K562 treated with DMSO at 1 percent for 48 hours (cell line): ENCODE measurements around the gene DIRAS1. TPM values are rescaled to one million over a fixed set of nuclear protein-coding genes. Genes with fewer than 3 reads are reported as not detected.

Source experiments
- total RNA-seq: library from RNA; unstranded; fragments of 300-600 nt; gene quantifications from 2 replicates; pipeline ENCODE4 v1.2.3, GENCODE V29; 2022; ENCODE audit warnings: low replicate concordance; ENCODE audit errors: extremely low read depth

DIRAS1 gene, protein sequence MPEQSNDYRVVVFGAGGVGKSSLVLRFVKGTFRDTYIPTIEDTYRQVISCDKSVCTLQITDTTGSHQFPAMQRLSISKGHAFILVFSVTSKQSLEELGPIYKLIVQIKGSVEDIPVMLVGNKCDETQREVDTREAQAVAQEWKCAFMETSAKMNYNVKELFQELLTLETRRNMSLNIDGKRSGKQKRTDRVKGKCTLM
- not detected in 2 replicates for total RNA-seq

GRCh38 chr19:2720777-2721569, at the start of gene DIRAS1:
Gene DIRAS1 (minus strand): TSS chr19:2721372. CDS start chr19:2717806, 3,566 bp downstream.

DNA sequence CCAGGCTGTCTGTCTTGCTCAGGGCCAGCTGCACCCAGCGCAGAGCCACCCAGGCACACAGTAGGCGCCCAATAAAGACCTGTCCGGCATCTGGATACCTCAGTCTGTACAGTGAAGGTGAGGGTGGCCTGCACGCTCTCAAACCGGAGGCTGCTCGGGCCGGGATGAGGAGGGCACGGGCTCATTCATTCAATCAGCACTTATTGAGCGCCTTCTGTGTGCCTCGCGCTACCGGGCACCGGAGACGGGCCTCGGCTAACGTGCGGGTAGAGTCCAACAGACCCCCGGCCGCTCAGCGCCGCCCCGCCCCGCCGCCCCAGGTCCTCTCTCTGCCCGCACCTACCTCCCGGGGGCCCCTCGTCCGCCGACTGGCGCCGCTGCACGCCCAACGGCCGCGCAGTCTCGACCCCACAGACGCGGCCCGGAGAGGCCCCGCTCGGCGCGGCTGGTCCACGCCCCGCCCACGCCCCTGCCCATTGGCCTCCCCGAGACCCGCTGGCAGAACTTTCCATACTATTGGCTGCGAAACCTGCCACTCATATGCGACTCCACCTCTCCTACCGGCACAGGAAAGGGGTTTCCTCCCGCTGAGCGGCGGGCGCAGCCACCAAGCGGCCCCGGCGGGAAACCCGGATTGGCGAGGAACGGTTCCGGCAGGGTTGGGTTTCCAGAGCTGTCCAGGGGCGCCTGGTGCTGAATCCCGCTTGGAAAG, 18.6 kb upstream of the DIRAS1 start, which contains the start of gene SLC39A3:
Gene SLC39A3, minus strand, starts transcription at position 416 of the 712 bp plus-strand sequence. CDS start 2,760 bp downstream, outside the sequence.

DNA sequence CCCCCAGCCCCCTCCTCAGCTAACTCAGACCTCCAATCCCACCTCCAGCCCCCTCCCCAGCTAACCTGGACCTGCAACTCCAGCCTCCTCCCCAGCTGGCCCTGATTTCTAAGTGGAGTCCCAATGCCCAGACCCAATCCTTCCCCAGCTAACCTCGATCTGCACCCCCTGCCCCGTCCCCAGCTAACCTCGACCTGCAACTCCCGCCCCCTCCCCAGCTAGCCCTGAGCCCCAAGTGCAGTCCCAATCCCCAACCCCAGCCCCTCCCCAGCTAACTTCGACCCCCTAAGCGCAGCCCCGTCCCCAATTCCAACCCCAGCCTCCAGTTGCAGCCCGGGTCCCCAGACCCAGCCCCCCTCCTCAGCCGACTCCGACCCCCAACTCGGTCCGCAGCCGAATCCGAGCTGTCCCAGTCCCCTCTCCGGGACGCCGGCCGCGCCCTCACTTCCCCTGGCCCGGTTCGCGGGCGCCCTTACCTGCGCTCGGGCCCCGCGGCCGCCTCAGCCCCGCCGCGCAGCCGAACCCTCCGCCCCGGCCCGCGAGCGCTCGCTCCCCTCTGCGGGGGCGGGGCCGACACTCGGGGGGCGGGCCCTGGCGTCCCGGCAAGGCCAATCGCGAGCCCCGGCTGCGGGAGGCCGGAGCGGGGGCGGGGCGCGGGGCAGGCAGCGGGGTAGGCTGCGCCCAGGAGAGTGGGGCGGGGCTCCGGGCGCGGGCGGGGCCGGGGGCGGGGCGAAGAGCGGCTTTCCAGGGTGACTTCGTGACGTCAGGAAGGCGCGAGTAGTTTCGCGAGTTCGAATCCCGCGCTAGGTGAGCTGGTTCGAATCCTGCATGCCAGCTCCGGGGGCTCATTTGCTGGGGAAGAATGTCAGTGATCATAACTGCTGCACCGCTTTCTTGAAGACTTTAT, 18.7 kb downstream of the DIRAS1 start, which contains the start of gene GNG7:
Gene GNG7, minus strand, starts transcription at position 525 of the 907 bp plus-strand sequence. CDS start 182,006 bp downstream, outside the sequence.

Other genes with a start within 250 kb of the DIRAS1 start
- not detected in 2 replicates for gene GADD45B, start 245.2 kb downstream of the DIRAS1 start, total RNA-seq
- not detected in 2 replicates for gene GNG7, start 18.7 kb downstream of the DIRAS1 start, total RNA-seq
- gene SLC39A3, start 18.6 kb upstream of the DIRAS1 start, total RNA-seq = not detected in 2 replicates
- gene SGTA, start 61.9 kb upstream of the DIRAS1 start, total RNA-seq = not detected in 2 replicates
- gene THOP1, start 64.1 kb upstream of the DIRAS1 start, total RNA-seq = not detected in 2 replicates
- gene ZNF554, start 98.5 kb upstream of the DIRAS1 start, total RNA-seq = not detected in 2 replicates
- gene ZNF555, start 120.1 kb upstream of the DIRAS1 start, total RNA-seq = not detected in 2 replicates
- not detected in 2 replicates for gene ZNF556, start 146.0 kb upstream of the DIRAS1 start, total RNA-seq
- not detected in 2 replicates for gene ZNF57, start 179.6 kb upstream of the DIRAS1 start, total RNA-seq
- not detected in 2 replicates for gene ZNF77, start 223.6 kb upstream of the DIRAS1 start, total RNA-seq